Suppressor macrophage (primary cell): ENCODE results near the gene TIPARP.

Source experiments
- DNase-seq, 4 experiments: peaks; one replicate each; pipeline ENCODE4 v3.0.0-alpha.2; 2020 to 2022

Gene TIPARP

DNA sequence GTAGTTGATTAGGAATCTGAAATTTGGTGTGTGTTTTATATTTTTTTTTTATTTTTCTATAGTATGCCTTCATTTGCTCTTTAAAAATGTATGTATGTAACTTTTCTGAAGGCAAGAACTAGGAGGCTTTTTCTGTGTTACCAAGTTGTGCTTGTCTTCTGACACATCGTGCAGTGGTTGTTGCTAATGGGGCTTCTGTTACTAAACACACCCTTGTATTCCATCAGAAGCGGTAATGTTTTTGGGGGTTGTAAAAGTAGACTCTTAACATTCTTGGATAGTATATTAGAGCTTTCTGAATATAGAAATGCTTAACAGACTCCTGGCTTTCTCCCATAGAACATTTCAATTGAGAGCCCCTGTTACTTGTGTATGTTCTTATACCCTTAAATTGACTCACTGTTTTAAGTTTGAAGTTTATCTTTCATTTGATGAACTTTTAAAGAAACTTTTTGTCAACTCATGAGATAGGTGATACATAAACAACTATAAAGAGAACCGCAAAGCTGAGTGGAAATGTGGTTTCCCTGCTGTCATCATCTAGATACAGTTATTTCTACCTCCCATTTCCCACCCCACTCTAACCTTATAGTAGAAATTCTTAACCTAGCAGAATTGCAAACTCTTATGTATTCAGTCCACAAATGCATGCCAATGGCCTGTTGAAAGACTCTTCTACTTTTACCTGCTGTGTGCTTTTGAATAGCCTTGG lies 2.5 kb downstream of the TIPARP start:
- DNase-seq: no peak

DNA sequence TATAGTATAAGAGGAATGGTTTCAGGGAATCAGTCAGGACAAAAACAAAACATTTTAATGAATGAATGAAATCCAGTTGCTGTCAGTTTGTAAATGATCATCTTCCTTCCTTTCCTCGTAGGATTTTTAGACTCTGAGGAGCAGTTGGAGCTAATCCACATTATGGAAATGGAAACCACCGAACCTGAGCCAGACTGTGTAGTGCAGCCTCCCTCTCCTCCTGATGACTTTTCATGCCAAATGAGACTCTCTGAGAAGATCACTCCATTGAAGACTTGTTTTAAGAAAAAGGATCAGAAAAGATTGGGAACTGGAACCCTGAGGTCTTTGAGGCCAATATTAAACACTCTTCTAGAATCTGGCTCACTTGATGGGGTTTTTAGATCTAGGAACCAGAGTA lies 3.1 kb downstream of the TIPARP start:
- no peak for DNase-seq

DNA sequence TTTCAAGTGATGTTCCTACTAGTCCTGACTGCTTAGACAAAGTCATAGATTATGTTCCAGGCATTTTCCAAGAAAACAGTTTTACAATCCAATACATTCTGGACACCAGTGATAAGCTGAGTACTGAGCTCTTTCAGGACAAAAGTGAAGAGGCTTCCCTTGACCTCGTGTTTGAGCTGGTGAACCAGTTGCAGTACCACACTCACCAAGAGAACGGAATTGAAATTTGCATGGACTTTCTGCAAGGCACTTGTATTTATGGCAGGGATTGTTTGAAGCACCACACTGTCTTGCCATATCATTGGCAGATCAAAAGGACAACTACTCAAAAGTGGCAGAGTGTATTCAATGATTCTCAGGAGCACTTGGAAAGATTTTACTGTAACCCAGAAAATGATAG lies 3.8 kb downstream of the TIPARP start:
- DNase-seq: no peak

DNA sequence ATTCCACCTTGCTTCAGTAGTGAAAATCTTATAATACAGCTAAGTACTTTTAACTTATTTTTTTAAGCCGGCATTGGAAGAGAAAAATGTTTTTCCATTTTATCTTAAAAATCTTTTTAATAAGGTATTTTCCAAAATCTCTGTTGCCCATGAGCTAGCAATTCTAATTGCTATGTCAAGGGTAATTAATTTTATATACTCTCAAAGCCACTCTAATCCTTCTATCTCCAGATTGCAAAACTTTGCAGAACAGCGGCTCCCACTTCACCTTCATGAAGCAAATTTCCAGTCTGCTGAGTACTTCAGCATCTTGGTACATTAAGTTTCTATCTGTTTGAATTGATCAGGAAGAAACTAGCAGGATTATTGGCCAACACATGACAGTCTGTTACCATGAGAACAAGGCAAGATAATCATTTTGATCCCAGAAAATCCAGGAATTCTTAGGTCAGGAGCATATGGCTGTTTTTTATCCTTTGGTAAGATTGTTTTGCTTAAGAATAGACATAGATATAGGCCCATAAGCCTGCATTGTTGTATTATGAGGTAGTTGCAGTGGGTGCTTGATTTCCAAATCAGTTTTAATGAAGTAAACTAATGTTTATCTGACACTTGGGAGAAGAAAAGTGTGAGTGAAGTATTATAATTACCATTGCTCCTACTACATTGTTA lies 6.0 kb downstream of the TIPARP start:
- no peak for DNase-seq

DNA sequence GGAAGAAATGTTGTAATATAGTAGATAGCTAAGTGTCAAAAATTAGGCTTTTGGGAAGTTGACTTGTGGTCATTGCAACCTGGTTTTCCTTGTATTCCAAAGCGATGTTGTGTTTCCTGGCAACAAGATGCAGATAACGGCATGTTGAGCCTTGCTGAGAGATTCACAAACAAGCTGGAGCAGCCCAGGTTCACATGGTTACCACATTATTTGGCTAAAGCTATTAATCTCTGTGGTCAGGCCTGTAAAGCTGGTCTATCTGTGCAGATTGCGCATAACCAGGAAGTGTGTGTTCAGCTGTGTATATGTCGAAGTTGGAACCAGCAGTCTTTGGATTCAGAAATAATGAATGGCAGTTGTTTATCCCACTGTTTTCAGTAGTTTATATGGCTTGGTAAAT lies 6.6 kb downstream of the TIPARP start:
- peak; percentile 48 to 72 (median 54) for DNase-seq

DNA sequence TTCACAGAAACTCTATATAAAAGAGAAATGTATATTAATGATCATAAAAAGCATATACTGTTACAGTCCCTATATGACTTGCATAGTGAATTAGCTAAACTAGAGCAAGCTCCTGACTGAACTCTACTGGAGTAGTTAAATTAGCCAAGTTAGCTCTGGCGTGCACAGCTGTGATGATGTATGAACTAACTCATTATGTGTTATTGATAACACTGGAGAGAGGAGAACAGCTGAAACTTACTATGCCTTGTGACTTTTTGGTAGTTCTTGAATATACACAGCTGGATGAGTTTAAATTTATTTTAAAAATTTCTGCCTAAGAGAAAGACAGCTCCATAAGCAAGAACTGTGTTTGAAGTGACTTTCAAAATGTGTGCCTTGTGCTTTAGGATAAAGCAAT lies 8.1 kb downstream of the TIPARP start:
- no peak for DNase-seq

DNA sequence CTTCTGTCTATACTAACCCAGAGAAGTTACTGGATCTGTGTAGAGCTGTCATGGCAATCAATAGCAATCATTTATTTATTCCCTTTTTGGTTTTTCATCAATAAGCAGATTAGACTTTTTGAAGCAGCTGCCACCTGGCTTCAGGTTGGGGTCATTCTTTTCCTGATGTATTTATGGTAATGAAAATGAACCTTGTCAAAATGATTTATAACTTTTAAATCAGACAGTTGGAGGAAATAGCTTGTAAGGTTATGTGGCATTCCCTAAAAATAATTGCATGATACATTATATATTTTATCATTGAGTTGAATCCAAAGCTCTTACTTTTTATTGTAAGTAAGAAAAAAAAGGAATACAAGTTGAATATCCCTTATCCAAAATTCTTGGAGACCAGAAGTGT lies 8.6 kb downstream of the TIPARP start:
- no peak for DNase-seq

DNA sequence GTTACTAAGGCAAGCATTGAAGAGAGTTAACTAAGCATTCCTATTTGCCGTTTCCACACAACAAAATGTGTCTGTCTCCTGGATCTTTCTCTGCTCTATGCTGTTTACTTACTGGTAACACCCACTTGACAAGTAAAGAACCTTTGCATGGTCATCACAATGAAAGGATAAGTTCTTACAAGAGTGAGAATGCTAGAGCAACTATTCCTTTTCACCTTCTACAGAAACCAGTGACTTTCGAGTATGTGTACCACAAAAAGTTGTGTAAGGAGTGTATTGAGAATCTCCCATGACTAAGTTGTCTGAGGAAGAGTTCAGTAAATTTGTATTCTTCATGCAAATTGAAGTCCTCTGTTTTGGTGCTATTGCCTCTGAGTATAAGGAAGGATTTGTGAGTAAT lies 10.8 kb downstream of the TIPARP start:
- DNase-seq: peak in 3 of 4 experiments; percentile 10 to 74 (median 64)

DNA sequence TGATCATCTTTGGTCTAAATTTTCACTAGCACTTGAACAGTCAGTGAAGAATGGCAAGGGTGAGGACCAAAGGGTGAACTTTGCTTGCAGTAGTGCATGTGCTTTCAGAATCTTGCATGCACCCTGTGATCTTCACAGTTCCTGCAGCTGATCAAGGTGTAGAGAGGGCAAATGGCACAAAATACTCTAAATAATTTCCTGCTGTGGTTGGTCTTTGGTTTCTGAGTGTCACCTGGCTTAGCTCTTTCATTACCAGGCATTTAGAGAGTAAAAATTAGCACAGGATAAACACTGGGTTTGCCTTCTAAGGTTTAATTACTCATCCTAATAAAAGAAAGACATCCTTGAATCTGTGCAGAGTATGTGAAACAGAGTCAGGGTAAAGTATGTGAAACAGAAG lies 11.4 kb downstream of the TIPARP start:
- DNase-seq: no peak

DNA sequence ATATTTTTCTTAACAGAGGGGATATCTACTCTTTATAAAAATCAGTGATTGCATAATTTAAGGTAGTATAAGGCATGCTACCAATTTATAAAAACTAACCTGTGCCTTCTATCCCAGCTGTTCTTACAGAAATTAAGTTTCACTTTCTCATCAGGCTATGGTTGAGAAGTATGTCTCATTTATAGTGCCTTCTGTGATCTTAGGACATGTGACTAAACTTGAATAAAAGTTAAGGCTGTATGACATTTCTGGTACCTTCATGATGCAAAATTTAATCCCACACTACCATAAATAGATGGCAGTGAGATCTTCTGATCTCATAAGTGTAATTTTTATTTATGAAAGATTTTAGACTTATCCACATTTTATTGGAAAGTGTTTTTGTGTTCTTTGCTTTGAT lies 12.6 kb downstream of the TIPARP start:
- no peak for DNase-seq

DNA sequence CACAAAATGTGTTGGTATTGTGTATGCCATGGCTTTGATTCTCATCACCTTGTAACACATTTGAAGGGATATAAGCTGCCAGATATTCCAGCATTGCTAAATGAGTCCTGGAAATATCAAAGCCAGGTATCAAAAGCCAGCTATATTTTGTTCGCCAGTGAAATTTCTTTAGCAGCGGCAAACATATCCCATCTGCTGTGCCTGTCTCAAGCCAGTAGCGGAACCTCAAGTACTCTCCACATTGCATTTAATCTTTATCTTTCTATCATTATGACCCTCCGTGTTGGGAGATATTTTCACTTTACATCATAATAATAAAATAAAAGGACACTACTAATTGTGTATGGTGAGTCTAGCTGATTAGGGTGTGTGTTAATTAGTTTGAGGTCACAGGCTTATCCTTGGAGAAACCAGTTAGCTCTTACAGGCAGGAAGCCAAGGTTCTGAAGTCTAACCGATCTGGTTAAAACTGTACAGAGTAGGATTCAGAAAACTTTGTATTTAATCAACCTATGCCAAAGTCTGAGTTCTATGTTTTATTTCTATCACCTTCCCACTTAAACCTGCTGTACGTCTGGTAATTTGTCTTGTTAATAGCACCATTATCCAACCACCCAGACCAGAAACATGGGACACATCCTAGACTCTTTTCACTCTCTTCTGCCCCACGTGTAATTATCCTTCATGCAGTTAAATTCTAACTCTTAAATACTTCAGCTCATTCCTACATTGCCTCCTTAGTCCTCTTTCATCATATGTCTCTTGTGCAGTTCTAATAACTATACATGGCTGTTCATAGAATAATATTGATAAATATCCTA lies 14.5 kb downstream of the TIPARP start:
- DNase-seq: no peak

DNA sequence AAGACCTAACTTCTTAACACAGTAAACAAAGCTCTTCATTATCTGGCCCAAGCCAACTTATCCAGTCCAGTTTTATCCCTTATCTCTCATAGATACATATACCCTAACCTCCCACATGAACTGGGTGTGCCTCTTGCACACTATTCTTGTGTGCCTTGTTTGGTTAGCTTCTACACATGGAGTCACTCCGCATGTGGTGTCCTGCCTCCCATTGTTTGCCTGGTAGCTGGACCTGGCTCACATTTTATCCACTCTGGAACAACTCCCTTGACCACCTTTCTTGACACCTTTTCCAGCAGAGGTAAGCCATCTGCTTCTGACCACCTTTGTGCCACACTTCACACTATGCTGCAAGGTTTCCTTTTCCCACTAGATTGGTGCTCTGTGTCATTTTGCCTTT lies 15.2 kb downstream of the TIPARP start:
- DNase-seq: no peak

DNA sequence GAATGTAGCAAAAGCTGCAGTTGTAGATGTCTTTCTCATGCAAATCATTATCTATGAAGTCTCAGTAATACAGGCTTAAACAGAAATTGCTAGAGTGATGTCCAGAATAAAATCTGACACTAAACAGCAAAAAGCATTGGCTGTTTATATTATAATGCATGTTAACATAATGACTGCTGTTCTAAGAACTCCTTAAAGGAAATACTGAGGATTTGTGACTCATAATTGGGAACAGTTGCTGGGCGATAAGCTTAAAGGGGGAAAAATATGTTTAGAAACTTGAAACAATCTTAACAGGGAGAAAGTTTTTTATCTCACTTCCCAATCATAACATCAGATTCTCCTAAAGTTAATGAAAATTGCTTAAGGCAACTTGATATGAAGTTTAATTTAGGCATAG lies 17.5 kb downstream of the TIPARP start:
- no peak for DNase-seq

DNA sequence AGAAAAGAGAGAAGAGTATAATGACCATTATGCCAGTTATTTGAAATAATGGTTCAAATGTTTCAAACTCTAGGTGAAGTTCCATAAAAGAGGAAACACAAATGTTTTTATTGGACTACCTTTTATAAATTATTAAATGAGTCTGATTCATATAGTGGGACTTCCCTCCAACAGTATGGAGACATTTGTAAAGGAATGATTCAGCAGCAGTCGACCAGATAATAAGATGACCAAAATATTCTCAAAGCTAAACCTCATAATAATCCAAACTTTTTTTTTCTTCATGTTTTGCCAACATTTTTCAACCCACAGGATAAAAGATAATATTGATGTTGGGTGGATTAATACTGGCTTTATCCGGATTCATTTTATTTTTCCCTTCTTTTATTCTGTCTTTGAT lies 18.8 kb downstream of the TIPARP start:
- no peak for DNase-seq

DNA sequence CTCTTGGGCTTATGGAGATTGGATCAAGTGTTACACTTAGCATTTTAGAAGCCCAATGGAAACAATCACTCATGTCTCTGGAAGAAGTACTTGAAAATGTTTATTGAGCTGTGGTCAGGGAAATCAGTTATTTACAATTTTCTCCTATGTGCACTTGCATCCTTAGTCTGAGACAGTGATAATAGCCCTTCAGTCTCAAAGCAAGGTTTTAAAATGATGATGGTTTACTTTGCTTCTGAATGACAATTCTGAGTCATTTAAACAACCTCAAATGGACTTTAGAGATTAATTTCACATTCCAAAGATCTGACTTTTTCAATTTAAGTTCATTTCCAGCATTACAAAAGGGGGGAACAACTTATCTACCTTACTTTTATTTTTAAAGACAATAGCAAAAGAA lies 20.1 kb downstream of the TIPARP start:
- no peak for DNase-seq

DNA sequence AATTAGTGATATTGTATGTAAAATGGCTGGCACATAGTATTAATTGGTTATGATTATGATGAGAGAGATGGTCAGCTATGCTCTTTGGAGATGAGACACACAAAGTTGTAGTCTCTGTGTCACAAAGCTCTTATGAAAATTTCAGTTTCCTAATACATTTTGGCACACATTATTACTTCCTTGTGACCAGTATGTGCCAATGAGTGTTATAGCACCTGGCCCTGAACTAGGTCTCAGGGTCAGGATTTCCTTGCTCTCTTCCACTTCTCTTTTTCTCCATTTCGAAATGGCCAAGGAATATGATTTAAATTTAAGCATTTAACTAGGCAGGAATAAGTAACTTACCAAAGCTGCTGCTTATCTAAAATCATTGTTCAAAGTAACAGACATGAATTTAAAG lies 28.0 kb downstream of the TIPARP start:
- peak; percentile 56 to 90 (median 72) for DNase-seq

DNA sequence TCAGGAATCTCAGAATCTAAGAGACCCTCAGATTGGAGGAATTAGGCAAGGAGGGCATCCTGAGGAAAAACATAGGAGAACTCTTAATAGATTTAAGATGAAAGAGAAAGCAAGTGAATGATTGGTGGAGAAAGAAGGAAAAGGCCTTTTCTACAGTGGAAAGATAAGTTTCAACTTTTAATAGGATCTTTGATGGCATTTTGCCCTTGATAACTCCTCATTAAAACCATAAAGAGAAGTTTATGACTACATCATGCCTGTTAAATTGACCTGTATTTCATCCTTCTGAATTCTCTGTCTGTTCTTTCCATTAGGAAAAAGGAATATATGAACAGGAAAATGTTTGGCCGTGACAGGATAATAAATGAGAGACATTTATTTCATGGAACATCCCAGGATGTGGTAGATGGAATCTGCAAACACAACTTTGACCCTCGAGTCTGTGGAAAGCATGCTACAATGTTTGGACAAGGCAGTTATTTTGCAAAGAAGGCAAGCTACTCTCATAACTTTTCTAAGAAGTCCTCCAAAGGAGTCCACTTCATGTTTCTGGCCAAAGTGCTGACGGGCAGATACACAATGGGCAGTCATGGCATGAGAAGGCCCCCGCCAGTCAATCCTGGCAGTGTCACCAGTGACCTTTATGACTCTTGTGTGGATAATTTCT lies 30.1 kb downstream of the TIPARP start:
- no peak for DNase-seq

DNA sequence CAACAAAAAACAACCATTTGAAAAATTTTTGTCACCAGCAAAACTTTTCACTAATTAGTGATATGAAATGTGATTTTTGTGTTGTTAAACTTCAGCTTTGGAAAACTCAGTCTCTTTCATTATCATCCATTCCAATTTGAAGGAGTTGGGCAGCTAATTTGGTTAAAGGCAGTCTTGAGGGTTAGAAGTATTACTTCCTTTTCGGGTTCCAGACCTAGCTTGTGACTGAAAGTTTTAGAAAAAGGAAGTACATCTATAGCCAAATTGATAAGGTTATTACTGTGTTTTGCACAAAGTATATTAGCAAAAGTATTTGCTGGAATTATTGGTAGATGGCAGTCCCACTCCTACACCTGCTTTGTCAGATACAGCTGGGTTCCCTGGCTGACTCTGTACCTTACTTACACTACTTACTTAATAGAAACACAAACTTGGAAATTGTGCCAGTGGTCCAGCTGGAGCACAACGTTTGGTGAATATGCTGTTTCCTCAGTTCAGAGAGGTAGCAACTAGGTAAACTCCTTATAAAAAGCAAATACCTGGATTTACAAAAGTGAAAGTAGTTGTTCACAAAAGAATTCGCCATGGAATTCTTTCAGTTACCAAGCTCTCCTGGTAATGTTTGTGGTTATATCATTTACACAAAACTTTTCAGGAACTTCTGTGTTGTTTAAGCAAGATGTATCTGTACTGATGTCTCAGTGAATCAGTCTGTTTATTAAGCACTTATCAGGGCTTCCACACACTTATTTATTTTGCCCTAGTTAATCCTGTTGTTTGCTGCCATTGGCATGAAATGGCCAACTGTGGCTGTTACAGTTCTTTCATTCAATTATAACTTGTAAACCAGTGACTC lies 31.6 kb downstream of the TIPARP start:
- peak; percentile 29 to 75 (median 50) for DNase-seq

DNA sequence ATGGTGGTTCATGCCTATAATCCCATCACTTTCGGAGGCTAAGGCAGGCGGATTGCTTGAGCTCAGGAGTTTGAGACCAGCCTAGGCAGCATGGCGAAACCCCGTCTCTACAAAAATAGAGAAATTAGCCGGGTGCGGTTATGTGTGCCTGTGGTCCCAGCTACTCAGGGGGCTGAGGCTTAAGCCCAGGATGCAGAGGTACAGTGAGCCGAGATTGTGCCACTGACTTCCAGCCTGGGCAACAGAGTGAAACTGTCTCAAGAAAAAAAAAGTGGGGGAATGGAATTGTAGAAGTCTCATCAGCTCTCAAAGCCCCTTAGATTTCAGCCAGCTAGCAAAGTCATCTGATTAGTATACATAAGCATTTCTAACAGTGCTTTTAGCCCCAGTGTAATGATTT lies 33.2 kb downstream of the TIPARP start:
- DNase-seq: no peak

DNA sequence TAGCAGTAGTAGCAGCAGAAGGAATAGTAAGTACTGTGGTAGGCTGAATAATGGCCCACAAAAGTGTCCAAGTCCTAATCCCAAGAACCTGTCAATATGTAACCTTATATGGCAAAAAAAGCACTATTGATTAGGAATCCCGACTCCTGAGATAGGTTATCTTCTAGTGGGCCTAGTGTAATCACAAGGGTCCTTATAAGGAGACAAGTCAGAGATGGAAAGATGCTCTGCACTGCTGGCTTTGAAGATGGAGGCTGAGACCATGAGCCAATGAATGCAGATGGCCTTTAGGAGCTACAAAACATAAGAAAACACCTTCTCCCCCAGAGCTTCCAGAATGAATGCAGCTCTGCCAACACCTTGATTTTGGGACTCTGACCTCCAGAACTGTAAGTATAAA lies 36.0 kb downstream of the TIPARP start:
- no peak for DNase-seq

DNA sequence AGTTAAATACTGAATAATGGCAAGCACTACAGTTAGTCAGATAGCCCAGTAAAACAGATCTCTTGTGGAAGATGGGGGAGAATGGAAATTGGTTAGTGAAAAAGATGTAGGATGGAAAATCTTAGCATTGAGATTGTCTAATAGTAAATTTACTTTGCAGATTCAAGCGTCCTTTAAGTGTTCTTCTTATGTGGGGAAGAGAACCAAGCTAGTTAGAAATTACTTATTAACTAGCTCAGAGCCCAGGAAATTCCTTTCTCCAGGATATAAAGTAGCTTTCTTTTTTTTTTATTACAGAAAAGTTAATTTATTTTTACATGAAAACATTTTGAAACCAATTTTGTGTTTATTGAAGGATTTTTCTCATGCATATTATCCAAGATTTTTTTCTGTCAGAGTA lies 36.7 kb downstream of the TIPARP start:
- no peak for DNase-seq

DNA sequence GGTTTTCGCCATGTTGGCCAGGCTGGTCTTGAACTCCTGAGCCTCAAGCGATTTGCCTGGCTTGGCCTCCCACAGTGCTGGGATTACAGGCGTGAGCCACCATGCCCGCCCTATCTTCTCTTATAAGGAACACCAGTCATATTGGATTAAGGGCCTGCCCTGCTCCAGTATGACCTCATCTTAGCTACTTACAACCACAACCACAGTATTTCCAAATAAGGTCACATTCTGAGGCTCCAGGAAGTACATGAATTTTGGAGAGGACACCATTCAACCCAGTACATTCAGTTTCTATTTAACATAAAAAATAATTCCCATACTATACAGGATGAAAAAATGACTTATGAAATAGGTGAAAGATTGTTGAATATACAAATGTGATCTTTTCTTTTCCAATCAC lies 37.6 kb downstream of the TIPARP start:
- peak in 3 of 4 experiments; percentile 7 to 39 (median 35) for DNase-seq
